ENCODE data around the gene LDB2.

GRCh38 chr4:16760617-16761363 lies 137.7 kb downstream of the LDB2 start:
- TF ChIP-seq, protein P1, sequence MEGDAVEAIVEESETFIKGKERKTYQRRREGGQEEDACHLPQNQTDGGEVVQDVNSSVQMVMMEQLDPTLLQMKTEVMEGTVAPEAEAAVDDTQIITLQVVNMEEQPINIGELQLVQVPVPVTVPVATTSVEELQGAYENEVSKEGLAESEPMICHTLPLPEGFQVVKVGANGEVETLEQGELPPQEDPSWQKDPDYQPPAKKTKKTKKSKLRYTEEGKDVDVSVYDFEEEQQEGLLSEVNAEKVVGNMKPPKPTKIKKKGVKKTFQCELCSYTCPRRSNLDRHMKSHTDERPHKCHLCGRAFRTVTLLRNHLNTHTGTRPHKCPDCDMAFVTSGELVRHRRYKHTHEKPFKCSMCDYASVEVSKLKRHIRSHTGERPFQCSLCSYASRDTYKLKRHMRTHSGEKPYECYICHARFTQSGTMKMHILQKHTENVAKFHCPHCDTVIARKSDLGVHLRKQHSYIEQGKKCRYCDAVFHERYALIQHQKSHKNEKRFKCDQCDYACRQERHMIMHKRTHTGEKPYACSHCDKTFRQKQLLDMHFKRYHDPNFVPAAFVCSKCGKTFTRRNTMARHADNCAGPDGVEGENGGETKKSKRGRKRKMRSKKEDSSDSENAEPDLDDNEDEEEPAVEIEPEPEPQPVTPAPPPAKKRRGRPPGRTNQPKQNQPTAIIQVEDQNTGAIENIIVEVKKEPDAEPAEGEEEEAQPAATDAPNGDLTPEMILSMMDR (conservative IDR thresholded peaks at IDR 0.05; ENCODE audit: low read length): no peak
- no peak for TF ChIP-seq EZH2phosphoT487 (IDR thresholded peaks at IDR 0.05; ENCODE audit: borderline replicate concordance)

All from Loucy (cell line).